RCC 7860 (cell line): ENCODE data around the gene RIPOR2.

Experiments
- DNase-seq: peaks from one replicate; pipeline ENCODE4 v3.0.0-alpha.2; 2015; ENCODE audit warnings: low spot score
- FAIRE-seq: peaks from 2 replicates; lab custom pipeline; 2012; peaks lifted over from hg19 to GRCh38; lab: Jason Lieb, UNC

RIPOR2 gene

GRCh38 chr6:24824142-24824938 is 111.4 kb downstream of the RIPOR2 start:
- no peak for FAIRE-seq
- DNase-seq, result no peak

GRCh38 chr6:24823185-24823584 is 112.6 kb downstream of the RIPOR2 start:
- FAIRE-seq (no peak), DNase-seq (no peak)

- FAIRE-seq (no peak), DNase-seq (no peak)
These were observed 113.1 kb downstream of the RIPOR2 start for GRCh38 chr6:24822696-24823095.

GRCh38 chr6:24821860-24822444 is 113.8 kb downstream of the RIPOR2 start:
- no peak for FAIRE-seq
- DNase-seq, result no peak

- DNase-seq (no peak), FAIRE-seq (no peak)
These were observed 117.4 kb downstream of the RIPOR2 start for GRCh38 chr6:24818346-24818745.

GRCh38 chr6:24809728-24810127 is 126.0 kb downstream of the RIPOR2 start:
- FAIRE-seq, result no peak
- DNase-seq, result no peak

GRCh38 chr6:24807584-24807983 is 128.2 kb downstream of the RIPOR2 start:
- FAIRE-seq (no peak), DNase-seq (no peak)

GRCh38 chr6:24802271-24803059 is 133.3 kb downstream of the RIPOR2 start:
- FAIRE-seq (no peak), DNase-seq (no peak)

GRCh38 chr6:24799541-24799915 is 136.2 kb downstream of the RIPOR2 start:
- DNase-seq, result no peak

GRCh38 chr6:24798740-24799540 is 136.8 kb downstream of the RIPOR2 start, which contains the start of gene ARMH2:
TSS of gene ARMH2 (minus strand) at chr6:24798917. CDS start at chr6:24798857, 60 bp downstream.
- FAIRE-seq (no peak), DNase-seq (no peak)

More at GRCh38 chr6:24799541-24799915, 136.2 kb downstream of the RIPOR2 start:
- no peak for FAIRE-seq

- no peak for FAIRE-seq
- no peak for DNase-seq
These were observed 138.1 kb downstream of the RIPOR2 start for GRCh38 chr6:24797596-24798216.

GRCh38 chr6:24796616-24797290 is 139.0 kb downstream of the RIPOR2 start:
- FAIRE-seq, result no peak

GRCh38 chr6:24795106-24795505 is 140.7 kb downstream of the RIPOR2 start:
- FAIRE-seq (no peak), DNase-seq (no peak)

More at GRCh38 chr6:24796616-24797290, 139.0 kb downstream of the RIPOR2 start:
- no peak for DNase-seq

GRCh38 chr6:24788031-24788665 is 147.6 kb downstream of the RIPOR2 start:
- DNase-seq (no peak), FAIRE-seq (no peak)

- FAIRE-seq (peak; percentile 71), DNase-seq (peak; percentile 30)
These were observed 155.6 kb downstream of the RIPOR2 start for GRCh38 chr6:24780206-24780605.

GRCh38 chr6:24779416-24780016 is 156.2 kb downstream of the RIPOR2 start:
- no peak for FAIRE-seq
- no peak for DNase-seq

GRCh38 chr6:24778878-24779277 is 156.9 kb downstream of the RIPOR2 start:
- DNase-seq, result no peak
- no peak for FAIRE-seq

GRCh38 chr6:24778121-24778520 is 157.6 kb downstream of the RIPOR2 start:
- no peak for FAIRE-seq
- DNase-seq, result no peak

GRCh38 chr6:24777227-24777626 is 158.5 kb downstream of the RIPOR2 start:
- FAIRE-seq, result no peak

More at GRCh38 chr6:24777227-24777626, 158.5 kb downstream of the RIPOR2 start:
- DNase-seq, result no peak
